Mammary epithelial cell (primary cell): ENCODE measurements around the gene ADCK2.
"Not testable (repeated sequence)": the region's sequence is repeated elsewhere in the genome, so short reads cannot be mapped to it uniquely, and the experiment has no call there.

Source experiments
- EZH2 ChIP-seq: IDR thresholded peaks from 2 replicates; pipeline ENCODE4 v1.6.1; 2012; ENCODE audit warnings: low read length, inconsistent platforms, borderline replicate concordance
- TF ChIP-seq, protein P1 (sequence below), 2 donors: IDR thresholded peaks in 1 of 2; conservative IDR thresholded peaks in 1 of 2; 2 replicates each; pipeline ENCODE4 v1.5.1; 2011 to 2012; ENCODE audit warnings: inconsistent platforms in 2 of 2, low read length in 2 of 2, mild to moderate bottlenecking in 2 of 2, control low read depth in 1 of 2, low read depth in 1 of 2; ENCODE audit not compliant: insufficient read depth in 1 of 2; ENCODE audit errors: extremely low read depth in 1 of 2

DNA sequence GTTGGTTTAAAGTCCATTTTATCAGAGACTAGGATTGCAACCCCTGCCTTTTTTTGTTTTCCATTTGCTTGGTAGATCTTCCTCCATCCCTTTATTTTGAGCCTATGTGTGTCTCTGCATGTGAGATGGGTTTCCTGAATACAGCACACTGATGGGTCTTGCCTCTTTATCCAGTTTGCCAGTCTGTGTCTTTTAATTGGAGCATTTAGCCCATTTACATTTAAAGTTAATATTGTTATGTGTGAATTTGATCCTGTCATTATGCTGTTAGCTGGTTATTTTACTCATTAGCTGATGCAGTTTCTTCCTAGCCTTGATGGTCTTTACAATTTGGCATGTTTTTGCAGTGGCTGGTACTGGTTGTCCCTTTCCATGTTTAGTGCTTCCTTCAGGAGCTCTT, 39.6 kb downstream of the ADCK2 start:
- TF ChIP-seq, protein P1, sequence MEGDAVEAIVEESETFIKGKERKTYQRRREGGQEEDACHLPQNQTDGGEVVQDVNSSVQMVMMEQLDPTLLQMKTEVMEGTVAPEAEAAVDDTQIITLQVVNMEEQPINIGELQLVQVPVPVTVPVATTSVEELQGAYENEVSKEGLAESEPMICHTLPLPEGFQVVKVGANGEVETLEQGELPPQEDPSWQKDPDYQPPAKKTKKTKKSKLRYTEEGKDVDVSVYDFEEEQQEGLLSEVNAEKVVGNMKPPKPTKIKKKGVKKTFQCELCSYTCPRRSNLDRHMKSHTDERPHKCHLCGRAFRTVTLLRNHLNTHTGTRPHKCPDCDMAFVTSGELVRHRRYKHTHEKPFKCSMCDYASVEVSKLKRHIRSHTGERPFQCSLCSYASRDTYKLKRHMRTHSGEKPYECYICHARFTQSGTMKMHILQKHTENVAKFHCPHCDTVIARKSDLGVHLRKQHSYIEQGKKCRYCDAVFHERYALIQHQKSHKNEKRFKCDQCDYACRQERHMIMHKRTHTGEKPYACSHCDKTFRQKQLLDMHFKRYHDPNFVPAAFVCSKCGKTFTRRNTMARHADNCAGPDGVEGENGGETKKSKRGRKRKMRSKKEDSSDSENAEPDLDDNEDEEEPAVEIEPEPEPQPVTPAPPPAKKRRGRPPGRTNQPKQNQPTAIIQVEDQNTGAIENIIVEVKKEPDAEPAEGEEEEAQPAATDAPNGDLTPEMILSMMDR (conservative IDR thresholded peaks at IDR 0.05 in 1 of 2, IDR thresholded peaks at IDR 0.05 in 1 of 2; ENCODE audit: extremely low read depth in 1 of 2, insufficient read depth in 1 of 2, low read depth in 1 of 2, low read length in 2 of 2) = not testable (repeated sequence)
- not testable (repeated sequence) for TF ChIP-seq EZH2
